Spleen (tissue), 11 donors: ENCODE results near the gene CAPN11. TPM values are rescaled to one million over a fixed set of nuclear protein-coding genes. Genes with fewer than 3 reads are reported as not detected.

ENCODE experiments used
- DNase-seq: peaks from one replicate; pipeline ENCODE4 v3.0.0-alpha.2; 2020
- H3K27ac ChIP-seq, 8 donors: fragments of 200-600 bp; sonication (generic) in 7 of 8; 1 replicate in 4 of 8; 2 replicates in 4 of 8; pipeline versions ENCODE4 v1.5.0 to v1.8.0; 2016 to 2021; ENCODE audit warnings: inconsistent platforms in 4 of 8, mild to moderate bottlenecking in 4 of 8, moderate library complexity in 1 of 8
- H3K27me3 ChIP-seq, 7 donors: fragments of 200-600 bp; sonication (generic) in 6 of 7; replicated peaks in 1 of 7; 1 replicate in 4 of 7; 2 replicates in 3 of 7; pipeline versions ENCODE4 v1.5.0 to v1.8.0; 2016 to 2021; ENCODE audit warnings: inconsistent platforms in 3 of 7, mild to moderate bottlenecking in 1 of 7
- H3K36me3 ChIP-seq, 6 donors: fragments of 200-600 bp; sonication (generic) in 5 of 6; 1 replicate in 4 of 6; 2 replicates in 2 of 6; pipeline versions ENCODE4 v1.5.0 to v1.8.0; 2016 to 2021; ENCODE audit warnings: inconsistent platforms in 2 of 6
- H3K4me1 ChIP-seq, 6 donors: fragments of 200-600 bp; sonication (generic) in 5 of 6; 1 replicate in 3 of 6; 2 replicates in 3 of 6; pipeline versions ENCODE4 v1.5.0 to v1.8.0; 2016 to 2021; ENCODE audit warnings: inconsistent platforms in 3 of 6
- H3K4me3 ChIP-seq, 8 donors: fragments of 200-600 bp; sonication (generic) in 7 of 8; 1 replicate in 4 of 8; 2 replicates in 4 of 8; pipeline versions ENCODE4 v1.5.0 to v1.8.0; 2016 to 2021; ENCODE audit warnings: inconsistent platforms in 4 of 8, mild to moderate bottlenecking in 4 of 8, moderate library complexity in 2 of 8
- H3K9me3 ChIP-seq, 8 donors: fragments of 200-600 bp; sonication (generic) in 7 of 8; 1 replicate in 4 of 8; 2 replicates in 4 of 8; pipeline versions ENCODE4 v1.5.0 to v1.8.0; 2016 to 2021; ENCODE audit warnings: inconsistent platforms in 4 of 8
- POLR2A ChIP-seq, 3 donors: fragments of 450-650 bp; IDR thresholded peaks; one replicate each; pipeline ENCODE4 v1.5.1; 2017; ENCODE audit warnings: antibody characterized with exemption in 3 of 3, mild to moderate bottlenecking in 1 of 3
- POLR2AphosphoS5 ChIP-seq, 3 donors: sonication (generic); formaldehyde crosslinking; IDR thresholded peaks; one replicate each; pipeline ENCODE4 v1.5.1; 2017; ENCODE audit warnings: antibody characterized with exemption in 3 of 3
- WGBS, 5 donors: extraction: QIAGEN DNeasy Blood & Tissue Kit in 3 of 5; methylation state at CpG; one replicate each; pipeline versions ENCODE4 v1.1.5 to v1.1.7; 2013 to 2018; 5-methylcytosine and 5-hydroxymethylcytosine counted together
- intact Hi-C: fragments of 100-400 bp; cut with DNase I; formaldehyde crosslinking; loops from one replicate; pipeline ENCODE4 v1.15.0; 2023; ENCODE audit warnings: low total_unique reads
- polyA plus RNA-seq, 3 donors: library from polyadenylated mRNA; stranded (reverse); fragments of 200-250 nt; gene quantifications; one replicate each; pipeline ENCODE4 v1.2.1, GENCODE V29; 2013
- total RNA-seq, 7 donors: library from RNA; depleted of rRNA in 3 of 7; stranded (reverse); fragments of >200 nt in 3 of 7; fragmentation: NEBNext Ultra II Directional in 4 of 7; extraction: Animal tissue kit (Norgen Biotek cat#: 25700) in 4 of 7; gene quantifications; one replicate each; pipeline versions ENCODE4 v1.1.0 to v1.2.1, GENCODE V29; 2016 to 2021
- TF ChIP-seq, protein P1 (sequence below), 11 experiments: fragments of 200-600 bp in 7 of 11; fragments of 450-650 bp in 4 of 11; sonication (generic) in 4 of 11; IDR thresholded peaks in 8 of 11; conservative IDR thresholded peaks in 3 of 11; 1 replicate in 7 of 11; 2 replicates in 4 of 11; pipeline versions ENCODE4 v1.4.0 to v1.8.0; 2016 to 2021; ENCODE audit warnings: antibody characterized with exemption in 11 of 11, inconsistent platforms in 4 of 11, mild to moderate bottlenecking in 1 of 11
- donor health status: healthy with polysubstance abuse.
- donor health status: DM: no; HTN: no; CAD: no; lungs with moderate emphysema.
- donor health status: DM: no; HTN: no; CAD: no.
- donor health status: Bipolar disorder and iron deficiency.
- donor health status: healthy.
- donor health status: DM: no; HTN: no; CAD: no.
- donor health status: DM: yes; HTN: yes; CAD: no.

CAPN11 gene
- total and polyA plus RNA-seq, 10 donors, result 0.12 to 0.26 (median 0.17) TPM; not detected in 3

DNA sequence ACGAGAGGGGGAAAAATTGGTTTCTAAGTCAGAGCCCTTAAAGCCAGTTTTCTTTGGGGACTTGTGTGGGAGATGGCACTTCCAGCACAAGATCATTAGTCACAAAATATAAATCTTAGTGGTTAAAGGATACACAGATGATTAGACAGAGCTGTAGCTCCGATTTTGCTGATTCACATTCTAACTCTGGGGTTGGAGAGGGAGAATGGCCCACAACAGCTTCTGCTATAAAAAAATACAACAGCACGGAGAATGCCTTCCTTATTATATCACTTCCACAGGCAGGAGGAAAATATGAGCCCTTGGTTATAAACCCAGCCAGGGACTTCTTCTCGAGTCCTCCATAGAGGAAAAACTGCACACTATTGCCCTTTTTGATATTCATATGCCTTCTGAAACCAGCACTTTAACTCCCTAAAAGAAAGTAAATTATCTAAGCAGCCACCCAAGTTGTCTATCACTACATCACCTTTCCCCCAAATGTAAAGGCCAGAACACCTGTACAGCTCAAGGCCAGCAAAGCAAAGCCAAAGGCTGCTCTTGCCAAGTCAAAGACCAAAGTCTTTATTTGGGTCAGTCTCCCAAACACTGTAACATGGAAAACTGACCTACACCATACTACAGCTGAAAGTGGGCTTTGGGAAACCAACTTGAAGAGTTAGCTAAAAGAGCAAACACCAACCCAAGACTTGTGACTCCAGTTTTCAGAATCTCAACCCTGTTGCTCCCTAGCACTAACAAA lies 41.8 kb upstream of the CAPN11 start:
- DNase-seq, result no peak
- TF ChIP-seq POLR2A (IDR thresholded peaks at IDR 0.05) (no peak), POLR2AphosphoS5 (IDR thresholded peaks at IDR 0.05) (no peak)
- TF ChIP-seq, protein P1, sequence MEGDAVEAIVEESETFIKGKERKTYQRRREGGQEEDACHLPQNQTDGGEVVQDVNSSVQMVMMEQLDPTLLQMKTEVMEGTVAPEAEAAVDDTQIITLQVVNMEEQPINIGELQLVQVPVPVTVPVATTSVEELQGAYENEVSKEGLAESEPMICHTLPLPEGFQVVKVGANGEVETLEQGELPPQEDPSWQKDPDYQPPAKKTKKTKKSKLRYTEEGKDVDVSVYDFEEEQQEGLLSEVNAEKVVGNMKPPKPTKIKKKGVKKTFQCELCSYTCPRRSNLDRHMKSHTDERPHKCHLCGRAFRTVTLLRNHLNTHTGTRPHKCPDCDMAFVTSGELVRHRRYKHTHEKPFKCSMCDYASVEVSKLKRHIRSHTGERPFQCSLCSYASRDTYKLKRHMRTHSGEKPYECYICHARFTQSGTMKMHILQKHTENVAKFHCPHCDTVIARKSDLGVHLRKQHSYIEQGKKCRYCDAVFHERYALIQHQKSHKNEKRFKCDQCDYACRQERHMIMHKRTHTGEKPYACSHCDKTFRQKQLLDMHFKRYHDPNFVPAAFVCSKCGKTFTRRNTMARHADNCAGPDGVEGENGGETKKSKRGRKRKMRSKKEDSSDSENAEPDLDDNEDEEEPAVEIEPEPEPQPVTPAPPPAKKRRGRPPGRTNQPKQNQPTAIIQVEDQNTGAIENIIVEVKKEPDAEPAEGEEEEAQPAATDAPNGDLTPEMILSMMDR (IDR thresholded peaks at IDR 0.05 in 8 of 11, conservative IDR thresholded peaks at IDR 0.05 in 3 of 11), result no peak
- peaks cover 0 to 56% (median 18%) of the 10 kb centered on the region in 6 donors for H3K4me1 ChIP-seq
- intact Hi-C loops, result no loop called here
- peaks cover 3 to 53% (median 27%) of the 10 kb centered on the region in 6 donors for H3K36me3 ChIP-seq
- no peak overlapping the region for H3K4me3 ChIP-seq
- H3K27me3 ChIP-seq, result no peaks in the 10 kb centered on the region
- H3K9me3 ChIP-seq, result no peaks in the 10 kb centered on the region
- H3K27ac ChIP-seq, result no peak overlapping the region
- 64 to 81% (median 77%) methylated on average over 4 of the region's 4 CpGs for WGBS, 5 donors

DNA sequence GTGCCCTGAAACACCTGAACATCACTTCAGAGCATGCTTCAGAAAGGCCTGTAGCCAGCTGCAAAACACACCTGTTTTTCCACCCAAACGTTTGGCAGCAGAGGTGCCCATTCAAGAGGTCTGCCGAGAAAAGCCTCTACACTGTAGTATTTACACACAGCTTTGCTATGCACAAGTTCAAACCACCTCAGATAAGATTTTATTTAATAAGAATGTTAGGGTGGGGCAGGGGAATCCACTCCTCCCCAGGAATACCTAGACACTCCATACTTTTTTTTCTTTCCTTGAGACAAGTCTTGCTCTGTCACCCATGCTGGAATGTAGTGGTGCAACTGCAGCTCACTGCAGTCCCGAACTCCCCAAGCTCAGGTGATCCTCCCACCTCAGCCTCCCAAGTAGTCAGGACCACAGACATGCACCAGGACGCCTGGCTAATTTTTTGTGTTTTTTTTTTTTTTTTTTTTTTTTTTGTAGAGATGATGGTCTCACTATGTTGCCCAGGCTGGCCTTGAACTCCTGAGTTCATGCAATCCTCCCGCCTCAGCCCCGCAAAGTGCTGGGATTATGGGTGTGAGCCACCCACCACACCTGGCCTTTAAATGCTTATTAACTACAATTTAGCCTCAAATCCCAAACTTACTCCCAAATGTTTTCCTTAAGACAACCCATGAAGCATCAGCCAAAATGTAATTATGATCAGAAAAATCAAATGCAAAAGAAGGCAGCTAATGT lies 41.1 kb upstream of the CAPN11 start:
- intact Hi-C loops, result no loop called here
- 87 to 93% (median 88%) methylated on average over 6 of the region's 6 CpGs for WGBS, 5 donors
- TF ChIP-seq POLR2AphosphoS5 (IDR thresholded peaks at IDR 0.05), result no peak
- TF ChIP-seq, protein P1 (IDR thresholded peaks at IDR 0.05 in 8 of 11, conservative IDR thresholded peaks at IDR 0.05 in 3 of 11), result no peak
- no peak for TF ChIP-seq POLR2A (IDR thresholded peaks at IDR 0.05)
- no peak for DNase-seq
- Histone ChIP-seq H3K4me1 (peaks cover 6 to 63% (median 25%) of the 10 kb centered on the region in 6 donors), H3K27ac (no peak overlapping the region), H3K4me3 (no peak overlapping the region), H3K36me3 (peaks cover 3 to 45% (median 23%) of the 10 kb centered on the region in 6 donors), H3K27me3 (no peaks in the 10 kb centered on the region), H3K9me3 (no peaks in the 10 kb centered on the region)

GRCh38 chr6:44119704-44120262 lies 38.8 kb upstream of the CAPN11 start:
- WGBS, 5 donors, result 57 to 78% (median 69%) methylated on average over 5 of the region's 5 CpGs
- DNase-seq, result no peak

More at GRCh38 chr6:44119704-44120262, 38.8 kb upstream of the CAPN11 start:
- intact Hi-C loops, result no loop called here
- Histone ChIP-seq H3K4me1 (peaks cover 21 to 81% (median 45%) of the 10 kb centered on the region in 6 donors), H3K9me3 (no peaks in the 10 kb centered on the region), H3K4me3 (no peak overlapping the region), H3K36me3 (peaks cover 0 to 23% (median 2%) of the 10 kb centered on the region in 6 donors), H3K27ac (no peak overlapping the region), H3K27me3 (no peaks in the 10 kb centered on the region)
- no peak for TF ChIP-seq POLR2A (IDR thresholded peaks at IDR 0.05)
- TF ChIP-seq, protein P1 (IDR thresholded peaks at IDR 0.05 in 8 of 11, conservative IDR thresholded peaks at IDR 0.05 in 3 of 11), result no peak
